ENCODE measurements around the gene TSPAN14.

The TSPAN14 gene

DNA sequence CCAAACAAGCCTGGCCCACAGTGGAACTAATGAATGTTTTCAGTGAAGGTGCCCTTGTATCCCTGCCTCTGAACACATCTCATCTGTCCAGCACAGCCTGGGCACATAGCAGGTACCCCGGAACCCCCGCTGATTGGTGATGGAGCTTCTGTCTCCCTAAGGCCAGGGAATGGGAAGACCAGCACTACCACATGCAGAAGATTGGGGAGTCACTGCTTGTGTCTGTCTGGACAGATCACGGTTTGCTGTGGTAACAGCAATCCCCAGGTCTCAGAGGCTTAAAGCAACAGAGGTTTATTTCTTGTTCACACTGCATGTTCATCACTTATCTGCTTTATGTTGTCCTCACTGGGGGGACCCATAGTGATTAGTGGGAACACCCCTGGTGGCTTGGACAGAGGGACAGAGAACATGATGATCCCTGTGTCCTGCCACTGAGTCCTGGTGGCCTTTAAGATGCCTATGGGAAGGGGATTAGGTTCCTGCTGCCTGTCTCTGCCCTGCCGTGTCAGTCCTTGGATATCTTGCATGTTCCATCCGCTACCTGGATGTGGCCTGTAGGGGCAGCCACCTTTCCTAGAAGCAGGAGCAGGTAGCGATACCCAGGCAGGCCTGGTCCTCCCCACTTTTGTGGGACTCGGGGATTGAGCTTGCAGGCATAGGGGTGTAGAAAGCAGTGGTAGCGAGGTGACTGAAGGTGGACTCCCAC lies 3.6 kb downstream of the TSPAN14 start:
- DNase-seq, result no peak

DNA sequence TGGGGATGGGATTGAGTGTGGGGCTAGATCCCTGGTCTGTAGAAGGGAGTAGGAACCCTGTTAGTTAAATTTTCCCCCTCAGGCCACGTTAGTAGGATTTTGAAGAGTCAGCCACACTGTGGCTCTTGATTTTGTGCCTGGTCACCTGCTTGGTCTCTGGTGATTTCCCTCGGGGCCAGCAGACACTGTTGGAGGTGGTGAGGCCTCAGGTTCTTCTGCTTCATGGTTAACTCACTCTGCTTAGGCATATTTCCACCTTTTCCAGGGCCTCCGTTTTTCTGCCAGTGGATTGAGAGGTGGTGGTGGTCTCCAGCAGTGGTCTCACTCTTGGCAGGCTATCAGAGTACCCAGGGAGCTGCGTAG lies 4.1 kb downstream of the TSPAN14 start:
- no peak for DNase-seq

DNA sequence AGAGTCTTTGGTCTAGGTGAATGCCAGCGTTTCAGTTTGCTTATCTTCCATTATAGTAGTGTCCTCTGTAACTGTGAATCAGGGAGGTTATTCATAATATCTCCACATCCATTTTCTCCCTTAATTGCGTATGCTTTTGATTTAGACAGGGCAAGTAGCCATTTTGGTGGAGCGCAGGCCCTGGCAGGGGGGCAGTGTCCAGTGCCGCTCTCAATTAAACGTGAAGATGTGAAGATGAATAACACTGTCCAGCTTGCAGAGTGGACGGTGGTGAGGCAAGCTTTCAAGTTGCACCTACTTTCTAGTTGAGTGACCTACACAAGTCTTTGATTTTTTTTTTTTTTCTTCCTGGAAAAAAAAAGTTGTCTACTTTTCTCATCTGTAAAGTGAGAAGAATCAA lies 4.5 kb downstream of the TSPAN14 start:
- no peak for DNase-seq

DNA sequence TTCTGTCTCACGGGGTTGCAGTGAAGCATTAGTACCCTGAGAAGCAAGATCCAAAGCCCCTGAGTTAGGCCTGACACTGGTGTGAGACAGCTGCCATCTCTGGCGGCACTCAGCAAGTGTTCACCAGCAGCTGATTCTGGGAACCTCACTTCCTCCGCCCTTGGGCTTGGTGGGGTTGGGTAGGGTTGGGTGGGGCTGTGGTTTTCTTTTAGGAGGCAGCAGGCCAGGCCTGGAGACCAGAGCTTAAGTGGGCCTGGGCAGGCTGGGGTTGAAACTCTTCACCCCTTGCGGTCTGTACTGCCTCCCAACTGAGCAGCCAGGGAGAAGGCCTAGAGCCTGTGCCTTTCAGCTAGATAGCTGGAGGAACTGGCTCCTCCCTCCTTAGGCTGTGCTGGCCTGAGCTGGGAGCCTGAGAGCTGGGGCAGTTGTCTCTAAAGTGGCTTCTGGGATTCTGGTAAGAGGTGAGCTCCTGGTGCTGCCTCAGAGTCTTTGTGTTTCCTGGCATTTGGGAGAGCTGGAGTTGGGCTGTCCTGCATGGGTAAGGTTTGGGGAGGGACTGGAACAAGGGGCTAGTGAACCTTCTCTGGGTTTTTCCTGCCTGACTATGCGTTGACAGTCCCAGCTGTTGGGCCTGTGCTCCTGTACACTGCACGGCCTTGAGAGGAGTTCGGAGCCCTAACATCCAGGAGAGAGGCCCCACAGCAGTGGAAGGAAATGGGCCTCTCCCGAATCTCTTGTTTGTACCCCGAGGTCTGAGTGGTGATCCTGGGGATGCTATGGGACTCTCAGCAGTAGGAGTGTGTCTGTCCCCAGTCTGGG lies 5.1 kb downstream of the TSPAN14 start:
- no peak for DNase-seq

DNA sequence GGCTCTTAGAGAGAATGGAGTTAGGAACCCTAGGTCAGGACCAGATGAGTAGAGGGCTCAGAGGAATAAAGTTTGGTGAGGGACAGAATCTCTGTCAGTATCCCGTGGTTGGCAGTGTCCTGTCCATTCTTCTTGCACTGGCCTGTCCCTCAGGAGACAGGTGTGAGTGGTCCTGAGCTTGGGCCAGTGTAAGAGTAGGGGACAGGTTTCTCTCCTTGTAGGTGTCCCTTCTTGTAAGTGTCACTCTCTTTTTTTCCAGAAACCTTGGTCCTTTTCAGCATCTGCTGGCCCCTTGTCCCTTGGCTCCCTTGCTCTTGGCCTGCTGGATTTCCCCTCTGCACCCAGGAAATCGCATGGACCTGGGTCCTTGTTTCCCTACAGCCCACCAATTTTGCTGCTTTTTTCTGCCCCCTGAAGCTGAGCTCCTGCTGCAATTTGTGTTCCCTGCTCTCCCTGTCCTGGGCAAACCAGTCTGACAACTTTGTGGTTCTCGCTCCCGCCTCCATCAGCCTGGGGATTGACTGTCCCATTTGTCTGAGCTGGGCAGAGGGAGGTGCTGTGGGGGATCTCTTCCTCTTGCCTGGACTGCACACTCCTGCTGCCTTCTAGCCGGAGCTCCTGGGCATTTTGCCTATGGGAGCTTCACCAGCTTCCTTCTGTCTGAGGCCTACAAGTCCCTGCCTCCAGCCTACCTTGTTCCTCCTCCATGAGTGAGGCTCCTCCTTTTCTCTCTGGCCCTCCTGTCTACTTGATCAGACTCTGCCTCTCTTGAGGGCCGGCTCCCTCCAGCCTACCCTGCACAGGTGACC lies 6.5 kb downstream of the TSPAN14 start:
- DNase-seq, result peak; percentile 63

DNA sequence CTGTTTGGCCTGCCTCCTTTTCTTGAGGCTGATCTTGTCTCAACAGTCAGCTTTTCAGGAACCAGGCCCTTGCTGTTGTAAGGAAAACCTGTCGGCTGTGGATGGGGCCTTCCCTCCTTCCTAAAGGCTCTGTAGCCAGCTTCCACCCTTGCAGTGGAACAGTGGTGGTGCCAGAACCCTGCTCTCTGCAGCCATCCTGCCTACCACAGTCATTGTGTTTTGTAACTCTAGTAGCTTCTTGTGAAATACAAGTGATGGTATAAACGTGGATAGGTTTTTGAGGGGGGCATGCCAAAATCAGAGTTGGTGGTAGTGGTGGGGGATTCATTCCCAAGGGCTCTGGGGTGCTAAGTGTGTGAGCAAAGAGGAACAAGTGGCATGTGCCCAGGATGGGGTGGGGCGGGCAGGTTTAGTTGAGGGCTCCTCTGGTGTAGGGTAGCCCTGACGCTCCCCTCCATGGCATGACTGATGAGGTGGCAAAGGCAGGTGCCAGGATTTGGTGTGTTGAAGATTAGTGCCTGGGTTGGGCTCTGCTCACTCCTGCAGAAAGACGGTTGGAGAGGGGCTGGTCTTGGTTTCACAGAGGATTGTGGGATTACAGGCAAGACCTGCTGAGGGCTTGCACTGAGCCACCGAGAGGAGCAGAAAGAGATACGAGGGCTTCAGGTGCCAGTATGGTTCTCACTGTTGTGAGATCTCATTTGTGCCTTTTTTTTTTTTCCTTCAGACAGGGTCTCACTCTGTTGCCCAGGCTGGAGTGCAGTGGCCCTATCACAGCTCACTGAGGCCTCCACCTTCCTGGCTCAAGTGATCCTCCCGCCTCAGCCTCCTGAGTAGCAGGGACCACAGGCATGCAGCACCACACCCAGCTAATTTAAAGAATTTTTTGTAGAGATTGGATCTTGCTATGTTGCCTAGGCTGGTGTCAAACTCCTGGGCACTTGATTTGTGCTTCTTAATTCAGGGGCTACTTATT lies 7.4 kb downstream of the TSPAN14 start:
- DNase-seq, result no peak

DNA sequence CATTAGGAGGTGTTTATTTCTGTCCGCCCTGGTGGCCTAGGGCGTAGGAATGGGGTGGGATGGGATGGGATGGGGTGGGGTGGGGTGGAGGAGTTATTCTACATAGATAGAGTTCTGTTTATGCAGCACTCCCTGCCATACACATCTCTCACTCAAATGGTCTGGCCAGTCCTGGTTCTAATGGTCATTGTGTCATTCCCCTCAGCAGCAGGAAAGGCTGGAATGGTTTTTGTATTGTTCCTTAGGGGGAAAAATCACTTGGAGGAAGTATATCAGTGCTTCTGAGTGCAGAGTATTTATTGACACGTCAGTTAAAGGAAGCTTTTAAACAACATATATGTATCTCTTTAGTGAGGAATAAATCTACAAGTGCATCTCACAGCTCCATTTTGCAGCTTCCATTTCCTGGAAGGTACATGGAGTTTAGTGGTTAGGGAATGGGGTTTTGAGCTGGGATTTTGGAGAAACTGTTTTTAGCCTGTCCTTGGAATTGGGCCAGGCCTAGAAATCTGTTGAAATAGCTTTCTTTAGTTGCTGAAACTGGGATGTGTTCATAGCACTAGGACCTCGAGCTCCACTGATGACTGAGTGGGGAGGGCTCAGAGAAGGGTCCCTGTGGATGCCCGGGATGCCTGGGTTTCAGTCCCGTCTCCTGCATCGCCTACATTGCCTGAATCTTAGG lies 8.3 kb downstream of the TSPAN14 start:
- DNase-seq, result no peak

DNA sequence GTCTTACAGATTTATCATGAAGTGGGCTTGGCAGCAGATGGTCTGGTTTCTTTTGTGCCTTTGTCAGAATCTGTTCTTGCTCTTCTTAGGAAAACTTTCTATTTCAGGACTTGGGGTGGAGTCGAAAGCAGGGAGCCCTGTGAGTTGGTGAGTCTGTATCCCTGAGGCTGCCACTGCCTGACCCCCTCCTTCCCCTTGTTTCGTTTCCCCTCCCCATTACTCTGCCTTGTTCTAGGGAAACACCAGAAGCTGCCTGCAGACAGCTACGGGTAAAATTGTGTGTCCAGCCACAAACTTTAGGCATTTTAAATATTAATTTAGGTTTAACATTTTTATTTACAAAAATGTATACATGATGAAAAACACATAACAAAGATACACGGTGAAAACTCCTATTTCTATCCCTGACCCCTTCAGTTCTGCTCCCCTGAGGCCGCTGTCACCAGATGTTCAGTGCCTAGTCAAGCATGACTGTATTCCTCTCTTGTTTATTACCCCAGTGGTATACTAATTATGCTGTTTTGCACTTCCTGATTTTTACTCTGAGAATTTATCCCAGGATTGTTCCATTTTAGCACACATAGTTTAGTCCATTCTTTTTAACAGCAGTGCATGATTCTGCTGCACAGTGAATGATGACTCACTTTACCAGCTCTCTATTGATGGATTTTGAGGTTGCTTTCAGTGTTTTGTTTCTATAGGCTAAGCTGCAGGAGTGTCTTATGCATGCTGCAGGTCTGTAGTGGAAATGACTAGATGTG lies 9.1 kb downstream of the TSPAN14 start:
- DNase-seq, result peak; percentile 43

DNA sequence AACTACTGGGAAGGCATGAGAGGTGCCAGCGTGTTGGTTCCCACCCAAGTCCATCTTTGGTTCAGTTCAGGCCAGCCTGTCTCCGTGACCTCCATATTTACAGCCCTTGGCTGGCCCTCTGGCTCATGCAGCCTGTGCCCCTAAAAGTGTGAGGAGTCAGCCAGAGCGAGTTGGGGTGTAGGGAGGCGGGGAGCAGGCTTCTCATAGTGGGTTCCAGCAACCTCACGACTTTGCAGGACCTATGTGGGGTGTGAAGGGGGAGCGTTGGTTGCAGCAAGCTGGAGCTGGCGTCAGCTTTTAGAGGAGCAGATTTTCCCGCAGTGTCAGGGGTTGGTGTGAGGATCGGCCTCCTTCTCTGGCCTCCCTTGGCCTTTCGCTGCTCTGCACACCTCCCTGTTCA lies 9.8 kb downstream of the TSPAN14 start:
- no peak for DNase-seq

DNA sequence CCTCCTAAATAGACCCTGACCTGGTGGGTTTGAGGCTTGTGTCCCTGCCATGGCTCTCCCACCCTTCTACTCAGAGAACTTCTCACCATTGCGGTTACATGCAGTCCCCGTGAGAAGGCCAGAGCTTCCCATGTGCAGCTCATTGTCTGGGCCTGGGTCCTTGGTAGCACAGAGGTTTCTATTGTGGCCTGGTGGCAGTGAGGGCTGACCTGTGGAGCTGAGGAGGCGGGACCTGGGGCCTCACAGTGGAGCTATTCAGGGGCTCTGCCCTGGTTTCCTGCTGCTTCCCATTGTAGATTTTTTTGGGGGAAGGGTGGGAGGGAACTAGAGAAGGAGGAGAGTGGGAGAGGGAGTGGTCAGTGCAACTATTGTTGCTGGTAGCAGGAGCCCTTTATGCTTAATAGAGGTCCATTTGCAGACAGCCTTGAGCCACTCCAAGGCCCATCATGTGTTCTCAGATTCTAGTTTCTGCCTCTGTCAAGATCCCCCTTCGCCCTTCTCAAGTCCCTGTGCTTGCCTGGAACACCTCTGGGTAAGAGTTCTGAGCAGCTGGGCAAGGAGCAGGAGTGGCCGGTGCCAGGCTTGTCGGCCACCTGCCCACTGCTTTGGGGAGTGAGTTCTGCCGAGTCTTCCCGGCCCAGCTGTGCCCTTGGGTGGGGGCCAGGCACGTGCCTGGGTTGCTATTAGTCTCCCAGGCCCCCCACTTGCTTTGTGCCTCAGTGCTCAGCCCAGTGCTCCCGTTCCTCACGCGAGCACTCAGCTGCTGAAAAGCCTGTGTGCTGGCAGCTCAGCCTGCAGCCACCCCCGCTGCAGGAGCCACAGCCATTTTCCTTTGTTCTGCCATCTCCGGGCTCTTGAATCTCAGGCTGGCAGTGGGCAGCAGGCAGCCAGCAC lies 10.7 kb downstream of the TSPAN14 start:
- no peak for DNase-seq

DNA sequence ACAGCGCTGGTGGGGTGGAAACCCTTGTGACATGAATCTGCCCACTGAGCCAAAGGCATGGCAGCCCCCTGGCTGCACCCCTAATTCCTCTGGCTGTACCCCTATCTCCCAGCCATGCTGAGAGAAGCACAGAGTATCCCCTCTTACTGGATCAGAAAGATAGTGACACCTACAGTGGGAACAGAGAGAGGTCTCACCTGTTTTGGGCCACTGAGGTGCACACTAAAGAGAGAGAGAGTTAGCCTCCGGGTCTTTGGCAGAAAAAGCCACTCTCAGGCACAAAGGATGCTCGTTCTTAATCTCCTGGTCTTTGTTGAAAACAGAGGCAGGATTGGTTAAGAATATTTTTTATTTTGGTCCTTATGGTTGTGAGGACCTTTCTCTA lies 11.3 kb downstream of the TSPAN14 start:
- no peak for DNase-seq

DNA sequence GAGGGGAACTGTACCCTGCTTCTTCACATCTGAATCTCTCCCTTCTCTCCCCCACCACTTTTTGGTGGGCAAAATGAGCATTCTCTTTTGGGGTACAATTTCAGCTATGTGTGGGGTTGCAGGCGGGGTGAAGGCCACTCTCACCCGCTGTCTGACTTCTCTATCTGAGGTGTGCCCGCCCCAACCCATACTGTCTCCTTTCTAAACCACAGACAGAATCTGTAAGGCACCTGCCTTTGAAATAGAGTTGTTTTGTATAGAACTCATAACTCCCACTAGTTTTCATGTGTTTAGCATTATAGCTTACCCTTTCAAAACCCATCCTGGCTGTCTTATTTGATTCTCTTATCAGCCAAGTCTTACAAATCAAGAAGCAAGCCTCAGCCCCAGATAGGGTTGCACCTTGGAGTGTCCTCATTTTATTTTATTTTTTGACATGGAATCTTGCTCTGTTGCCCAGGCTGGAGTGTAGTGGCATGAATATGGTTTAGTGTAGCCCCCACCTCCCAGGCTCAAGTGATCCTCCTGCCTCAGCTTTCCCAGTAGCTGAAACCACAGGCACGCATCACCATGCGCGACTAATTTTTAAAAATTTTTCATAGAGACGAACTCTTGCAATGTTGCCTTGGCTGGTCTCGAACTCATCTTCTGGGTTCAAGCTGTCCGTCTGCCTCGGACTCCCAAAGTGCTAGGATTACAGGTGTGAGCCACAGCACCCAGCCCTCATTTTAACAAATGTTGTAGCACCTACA lies 11.9 kb downstream of the TSPAN14 start:
- DNase-seq, result no peak

DNA sequence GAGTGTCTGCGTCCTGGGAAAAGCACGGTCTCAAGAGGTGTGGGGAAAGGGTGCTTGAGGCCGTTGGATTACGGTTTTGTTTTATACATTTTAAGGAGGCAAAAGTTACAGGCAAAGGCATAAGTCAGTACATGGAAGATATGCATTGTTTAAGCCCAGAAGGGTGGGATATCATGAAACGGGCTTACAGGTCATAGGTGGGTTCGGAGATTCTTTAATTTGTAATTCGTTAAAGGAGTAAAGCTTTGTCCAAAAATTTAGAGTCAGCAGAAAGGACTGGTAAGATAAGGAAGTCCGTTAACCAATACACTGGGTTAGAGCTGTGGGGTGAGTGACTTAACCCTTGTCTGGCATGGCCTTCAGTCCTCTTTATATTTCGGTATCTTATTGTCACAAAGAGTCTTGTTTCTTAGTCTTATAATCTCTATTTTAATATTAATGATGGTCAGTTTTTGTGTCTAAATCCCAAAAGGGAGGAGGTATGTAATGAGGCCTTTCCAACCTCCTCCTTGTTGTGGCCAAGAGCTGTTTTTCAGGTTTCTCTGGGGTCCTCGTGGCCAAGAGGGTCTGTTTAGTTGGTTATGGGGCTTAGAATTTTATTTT lies 12.7 kb downstream of the TSPAN14 start:
- no peak for DNase-seq

DNA sequence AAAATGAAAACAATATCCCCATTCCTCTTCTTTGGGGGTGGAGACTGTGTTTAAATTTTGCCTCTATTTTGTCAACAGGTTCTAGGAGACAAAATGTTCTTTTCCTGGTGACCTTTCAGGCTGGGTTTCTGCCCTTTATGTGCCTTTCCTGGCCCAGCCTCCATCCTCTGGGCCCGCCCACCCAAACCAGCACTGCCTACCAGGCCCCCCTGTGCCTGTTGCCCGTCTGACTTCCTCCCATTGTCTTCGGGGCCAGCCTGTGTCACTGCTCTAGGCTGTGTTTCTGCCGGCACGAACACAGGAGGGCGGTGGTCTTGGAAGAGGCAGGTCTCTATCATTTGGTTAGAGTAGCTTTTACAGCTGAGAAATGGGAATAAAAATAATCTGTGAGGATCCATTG lies 13.9 kb downstream of the TSPAN14 start:
- no peak for DNase-seq

DNA sequence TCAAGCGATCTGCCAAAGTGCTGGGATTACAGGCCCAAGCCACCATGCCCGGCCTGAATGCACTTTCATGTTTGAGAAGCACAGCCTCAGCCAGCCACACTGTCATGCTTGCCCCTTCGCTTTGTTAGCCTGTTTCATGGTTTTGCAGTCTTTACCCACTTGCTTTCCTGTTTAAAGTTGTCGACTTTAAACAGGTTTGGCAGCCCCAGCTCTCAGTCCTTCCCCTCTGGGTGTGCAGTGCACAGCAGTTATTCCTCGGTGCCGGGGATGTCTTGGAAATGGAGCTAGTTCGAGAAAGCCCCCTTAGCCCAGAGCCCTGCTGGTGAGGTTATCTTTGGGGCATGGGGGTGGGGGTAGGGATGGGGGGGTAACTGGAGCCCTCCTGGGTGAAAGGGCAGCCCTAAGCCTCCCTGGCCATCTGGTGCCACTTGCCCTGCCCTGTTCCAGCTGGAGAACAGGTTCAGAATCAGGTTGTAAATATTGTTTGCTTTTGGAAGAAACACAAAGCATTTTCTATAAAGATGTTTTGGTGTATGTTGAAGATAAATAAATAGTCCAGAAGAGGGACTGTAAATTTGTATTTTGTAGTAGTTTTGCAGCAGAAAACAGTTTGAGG lies 14.8 kb downstream of the TSPAN14 start:
- DNase-seq, result no peak

DNA sequence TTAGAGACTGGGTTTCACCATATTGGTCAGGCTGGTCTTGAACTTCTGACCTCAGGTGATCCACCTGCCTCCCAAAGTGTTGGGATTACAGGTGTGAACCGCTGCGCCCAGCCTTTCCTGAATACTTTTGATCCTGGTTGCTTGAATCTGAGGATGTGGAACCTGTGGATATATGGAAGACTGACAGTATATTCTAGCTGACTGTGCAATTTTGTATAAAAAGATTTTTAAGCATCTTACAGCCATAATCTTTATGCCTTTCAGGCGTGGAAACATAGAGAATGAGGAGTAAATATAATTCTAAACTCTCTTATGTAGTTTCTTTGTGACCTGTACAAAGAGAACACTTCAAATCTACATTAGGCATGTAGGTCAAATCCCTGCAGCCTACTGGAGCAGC lies 16.2 kb downstream of the TSPAN14 start:
- DNase-seq, result no peak

DNA sequence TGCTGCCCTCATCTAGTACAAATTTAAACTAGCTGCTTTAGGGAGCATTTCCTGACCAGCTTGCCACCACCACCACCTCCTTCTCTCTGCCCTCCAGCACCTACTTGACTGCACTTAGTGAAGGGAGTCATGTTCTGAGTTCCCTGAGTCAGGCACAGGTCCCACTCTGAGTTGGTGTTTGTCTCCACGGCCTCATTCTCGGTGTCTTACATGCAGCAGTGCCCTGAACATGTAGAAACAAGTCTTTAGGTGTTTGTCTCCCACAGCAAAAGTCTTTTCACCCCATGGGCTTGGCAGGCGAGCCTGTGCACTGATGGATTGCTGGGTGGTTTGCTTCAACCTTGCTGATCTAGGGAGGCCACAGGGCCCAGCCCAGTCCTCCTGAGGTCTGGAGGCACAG lies 16.9 kb downstream of the TSPAN14 start:
- no peak for DNase-seq

DNA sequence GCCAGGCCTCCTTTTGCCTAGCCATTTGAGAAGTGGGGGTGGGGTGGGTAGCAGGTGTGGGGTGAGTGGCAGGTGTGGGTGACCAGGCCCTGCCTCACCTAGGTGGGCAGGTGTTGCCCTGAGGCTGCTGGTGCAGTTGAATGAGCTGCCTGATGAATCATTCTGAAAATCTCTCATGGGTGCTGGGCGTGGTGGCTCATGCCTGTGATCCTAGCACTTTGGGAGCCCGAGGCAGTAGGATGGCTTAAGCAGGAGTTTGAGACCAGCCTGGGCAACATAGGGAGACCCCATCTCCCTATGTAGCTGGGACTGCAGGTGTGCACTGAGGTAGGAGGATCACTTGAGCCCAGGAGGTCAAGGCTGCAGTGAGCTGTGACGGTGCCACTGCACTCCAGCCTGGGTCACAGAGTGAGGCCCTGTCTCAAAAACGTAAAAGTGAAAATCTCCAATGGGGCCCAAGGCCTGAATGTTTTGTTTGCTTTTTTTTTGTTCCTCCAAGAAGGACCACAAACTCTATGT lies 17.7 kb downstream of the TSPAN14 start:
- DNase-seq, result no peak
